HepG2 (cell line): Measurements from ENCODE around the gene NT5DC4. TPM values are rescaled to one million over a fixed set of nuclear protein-coding genes. Genes with fewer than 3 reads are reported as not detected.
A peak's percentile ranks its signal among the peaks of the same experiment; 100 is the strongest.

Source experiments
- ELF4 ChIP-seq: sonication (generic); formaldehyde crosslinking; IDR thresholded peaks from 2 replicates; pipeline ENCODE4 v1.5.0; 2020; ENCODE audit warnings: missing genetic modification reagents, mild to moderate bottlenecking, moderate library complexity, borderline replicate concordance
- HMGA1 ChIP-seq: sonication (generic); formaldehyde crosslinking; conservative IDR thresholded peaks from 2 replicates; pipeline ENCODE4 v1.4.0; 2020; ENCODE audit warnings: missing genetic modification reagents
- NFAT5 ChIP-seq: sonication (generic); formaldehyde crosslinking; IDR thresholded peaks from 2 replicates; pipeline ENCODE4 v1.4.0; 2020; ENCODE audit warnings: missing genetic modification reagents
- PBX2 ChIP-seq: IDR thresholded peaks from 2 replicates; pipeline ENCODE4 v1.6.1; 2016; ENCODE audit warnings: control low read depth
- POGZ ChIP-seq: sonication (generic); formaldehyde crosslinking; IDR thresholded peaks from 2 replicates; pipeline ENCODE4 v1.4.0; 2020; ENCODE audit warnings: mild to moderate bottlenecking, missing genetic modification reagents
- RARA ChIP-seq: IDR thresholded peaks from 2 replicates; pipeline ENCODE4 v1.6.1; 2016; ENCODE audit warnings: missing genetic modification reagents, missing compliant biosample characterization
- RFX1 ChIP-seq: fragments of 450-650 bp; IDR thresholded peaks from 2 replicates; pipeline ENCODE4 v1.6.1; 2017
- SP5 ChIP-seq: IDR thresholded peaks from 2 replicates; pipeline ENCODE4 v1.6.1; 2016; ENCODE audit warnings: low read depth, borderline replicate concordance
- ZNF263 ChIP-seq: sonication (generic); formaldehyde crosslinking; IDR thresholded peaks from 2 replicates; pipeline ENCODE4 v1.4.0; 2020; ENCODE audit warnings: missing genetic modification reagents
- ZNF407 ChIP-seq: sonication (generic); formaldehyde crosslinking; IDR thresholded peaks from one replicate; pipeline ENCODE4 v1.5.1; 2020; ENCODE audit warnings: mild to moderate bottlenecking, missing genetic modification reagents; ENCODE audit errors: not compliant biosample characterization
- ZSCAN20 ChIP-seq: sonication (generic); formaldehyde crosslinking; IDR thresholded peaks from 2 replicates; pipeline ENCODE4 v1.4.0; 2020; ENCODE audit warnings: missing genetic modification reagents, mild to moderate bottlenecking, borderline replicate concordance
- ZSCAN5A ChIP-seq: sonication (generic); formaldehyde crosslinking; IDR thresholded peaks from 2 replicates; pipeline ENCODE4 v1.8.0; 2022; ENCODE audit warnings: mild to moderate bottlenecking, missing genetic modification reagents, borderline replicate concordance
- ZZZ3 ChIP-seq: sonication (generic); formaldehyde crosslinking; IDR thresholded peaks from 2 replicates; pipeline ENCODE4 v1.4.0; 2020; ENCODE audit warnings: missing genetic modification reagents, mild to moderate bottlenecking, borderline replicate concordance
- polyA plus RNA-seq, 8 experiments: library from polyadenylated mRNA; depleted of rRNA in 3 of 8; stranded (reverse) in 7 of 8; unstranded in 1 of 8; fragments of >200 nt; fragmentation: Illumina TruSeq in 4 of 8; extraction: Trizol in 4 of 8; gene quantifications; 2 replicates each; pipeline versions ENCODE4 v1.2.1 to v1.2.3, GENCODE V29; 2011 to 2016; ENCODE audit warnings: low read depth in 4 of 8, missing spikeins in 1 of 8, mixed read lengths in 1 of 8; ENCODE audit not compliant: insufficient read depth in 1 of 8
- total RNA-seq, 5 experiments: library from RNA; depleted of rRNA; stranded (reverse); fragments of >200 nt; fragmentation: Illumina TruSeq; extraction: Trizol; gene quantifications; 2 replicates each; pipeline ENCODE4 v1.2.3, GENCODE V29; 2016; ENCODE audit warnings: low read depth in 1 of 5

NT5DC4 gene
- total and polyA plus RNA-seq, 2 of the 13 experiments (the other 11 are each of a cell fraction or from before 2014, with no cell fraction given), result 0.04 to 4.2 TPM

- no peak for TF ChIP-seq ZNF407 (CRISPR knock-in tag)
- TF ChIP-seq ZZZ3 (CRISPR knock-in tag), result no peak
- TF ChIP-seq POGZ (CRISPR knock-in tag), result no peak
- TF ChIP-seq NFAT5 (CRISPR knock-in tag), result no peak
- TF ChIP-seq RARA, result peak; percentile 59
- TF ChIP-seq ELF4 (CRISPR knock-in tag), result no peak
- no peak for TF ChIP-seq PBX2 (CRISPR knock-in tag)
- no peak for TF ChIP-seq HMGA1
- no peak for TF ChIP-seq ZSCAN5A (CRISPR knock-in tag)
- TF ChIP-seq SP5 (CRISPR knock-in tag), result 0 out of 2 replicates have a peak, but pooled peaks have one; percentile 36
- no peak for TF ChIP-seq ZNF263 (CRISPR knock-in tag)
- 0 out of 2 replicates have a peak, but pooled peaks have one; percentile 28 for TF ChIP-seq RFX1
- TF ChIP-seq ZSCAN20, result no peak
Measured at GRCh38 chr2:112712903-112713584, 7.8 kb upstream of the NT5DC4 start (continued).
